Uterus (tissue), 2 donors: ENCODE data around the gene ACE.

Source experiments
- CTCF ChIP-seq, 4 experiments: fragments of 200-600 bp in 2 of 4; fragments of 450-650 bp in 2 of 4; sonication (generic) in 2 of 4; IDR thresholded peaks; one replicate each; pipeline ENCODE4 v1.5.1; 2016 to 2019; ENCODE audit warnings: antibody characterized with exemption in 4 of 4, mild to moderate bottlenecking in 2 of 4, moderate library complexity in 1 of 4
- POLR2A ChIP-seq, 2 donors: fragments of 450-650 bp; IDR thresholded peaks; one replicate each; pipeline ENCODE4 v1.6.1; 2016; ENCODE audit warnings: antibody characterized with exemption in 2 of 2, mild to moderate bottlenecking in 1 of 2, moderate library complexity in 1 of 2

GRCh38 chr17:63455417-63455816, 21.4 kb upstream of the ACE start:
- TF ChIP-seq CTCF (IDR thresholded peaks at IDR 0.05) (no peak), POLR2A (IDR thresholded peaks at IDR 0.05) (no peak)
